ENCODE data around the gene ST7.

The ST7 gene

GRCh38 chr7:117065571-117066150 is 112.4 kb downstream of the ST7 start:
- DNase-seq (ENCODE audit: low read depth in 2 of 2): no peak

- DNase-seq (ENCODE audit: low read depth in 2 of 2): no peak
Observed at GRCh38 chr7:117066668-117067067, 113.4 kb downstream of the ST7 start.

GRCh38 chr7:117067340-117067739 is 114.0 kb downstream of the ST7 start:
- no peak for DNase-seq (ENCODE audit: low read depth in 2 of 2)

GRCh38 chr7:117068511-117069145 is 115.3 kb downstream of the ST7 start:
- no peak for DNase-seq (ENCODE audit: low read depth in 2 of 2)

GRCh38 chr7:117069379-117069778 is 116.1 kb downstream of the ST7 start:
- no peak for DNase-seq (ENCODE audit: low read depth in 2 of 2)

- DNase-seq (ENCODE audit: low read depth in 2 of 2): no peak
Observed at GRCh38 chr7:117071551-117071950, 118.2 kb downstream of the ST7 start.

- no peak for DNase-seq (ENCODE audit: low read depth in 2 of 2)
Observed at GRCh38 chr7:117072620-117073118, 119.4 kb downstream of the ST7 start.

- no peak for DNase-seq (ENCODE audit: low read depth in 2 of 2)
Observed at GRCh38 chr7:117074378-117074777, 121.1 kb downstream of the ST7 start.

GRCh38 chr7:117075934-117076333 is 122.6 kb downstream of the ST7 start:
- no peak for DNase-seq (ENCODE audit: low read depth in 2 of 2)

GRCh38 chr7:117076426-117076943 is 123.2 kb downstream of the ST7 start:
- no peak for DNase-seq (ENCODE audit: low read depth in 2 of 2)

- no peak for DNase-seq (ENCODE audit: low read depth in 2 of 2)
Observed at GRCh38 chr7:117077658-117078057, 124.4 kb downstream of the ST7 start.

- DNase-seq (ENCODE audit: low read depth in 2 of 2): no peak
Observed at GRCh38 chr7:117082647-117083046, 129.3 kb downstream of the ST7 start.

GRCh38 chr7:117083648-117084047 is 130.3 kb downstream of the ST7 start:
- no peak for DNase-seq (ENCODE audit: low read depth in 2 of 2)

GRCh38 chr7:117084286-117084685 is 131.0 kb downstream of the ST7 start:
- no peak for DNase-seq (ENCODE audit: low read depth in 2 of 2)

- no peak for DNase-seq (ENCODE audit: low read depth in 2 of 2)
Observed at GRCh38 chr7:117085275-117085674, 132.0 kb downstream of the ST7 start.

GRCh38 chr7:117085769-117086463 is 132.6 kb downstream of the ST7 start:
- no peak for DNase-seq (ENCODE audit: low read depth in 2 of 2)

- DNase-seq (ENCODE audit: low read depth in 2 of 2): no peak
Observed at GRCh38 chr7:117086788-117087187, 133.5 kb downstream of the ST7 start.

- DNase-seq (ENCODE audit: low read depth in 2 of 2): no peak
Observed at GRCh38 chr7:117087639-117088396, 134.5 kb downstream of the ST7 start.

- DNase-seq (ENCODE audit: low read depth in 2 of 2): no peak
Observed at GRCh38 chr7:117088623-117089194, 135.4 kb downstream of the ST7 start.

GRCh38 chr7:117090791-117091190 is 137.5 kb downstream of the ST7 start:
- no peak for DNase-seq (ENCODE audit: low read depth in 2 of 2)

GRCh38 chr7:117091721-117092120 is 138.4 kb downstream of the ST7 start:
- DNase-seq (ENCODE audit: low read depth in 2 of 2): no peak

GRCh38 chr7:117092785-117093184 is 139.5 kb downstream of the ST7 start:
- no peak for DNase-seq (ENCODE audit: low read depth in 2 of 2)

Measured in stimulated activated CD4-positive, alpha-beta T cell treated with anti-CD3 and anti-CD28 coated beads, Interleukin-4, amount 100 ng/mL, for 48 hours (primary cell).